ENCODE results near the gene EPHB1.

Gene EPHB1

GRCh38 chr3:134809427-134810051 lies 14.5 kb downstream of the EPHB1 start:
- TF ChIP-seq GATA2 (IDR thresholded peaks at IDR 0.05; ENCODE audit: low read depth, low read length) (no peak), GATA3 (IDR thresholded peaks at IDR 0.05; ENCODE audit: low read depth, low read length) (no peak)

- TF ChIP-seq GATA3 (IDR thresholded peaks at IDR 0.05; ENCODE audit: low read depth, low read length): no peak
Observed at GRCh38 chr3:134810052-134810435, 15.0 kb downstream of the EPHB1 start.

GRCh38 chr3:134810850-134811249 lies 15.8 kb downstream of the EPHB1 start:
- TF ChIP-seq GATA3 (IDR thresholded peaks at IDR 0.05; ENCODE audit: low read depth, low read length) (no peak), GATA2 (IDR thresholded peaks at IDR 0.05; ENCODE audit: low read depth, low read length) (no peak)

GRCh38 chr3:134813618-134814017 lies 18.6 kb downstream of the EPHB1 start:
- TF ChIP-seq GATA2 (IDR thresholded peaks at IDR 0.05; ENCODE audit: low read depth, low read length) (no peak), GATA3 (IDR thresholded peaks at IDR 0.05; ENCODE audit: low read depth, low read length) (no peak)

GRCh38 chr3:134815519-134815918 lies 20.5 kb downstream of the EPHB1 start:
- TF ChIP-seq GATA3 (IDR thresholded peaks at IDR 0.05; ENCODE audit: low read depth, low read length) (no peak), GATA2 (IDR thresholded peaks at IDR 0.05; ENCODE audit: low read depth, low read length) (no peak)

GRCh38 chr3:134816623-134817022 lies 21.6 kb downstream of the EPHB1 start:
- TF ChIP-seq GATA2 (IDR thresholded peaks at IDR 0.05; ENCODE audit: low read depth, low read length): no peak
- no peak for TF ChIP-seq GATA3 (IDR thresholded peaks at IDR 0.05; ENCODE audit: low read depth, low read length)

- TF ChIP-seq GATA3 (IDR thresholded peaks at IDR 0.05; ENCODE audit: low read depth, low read length): no peak
Observed at GRCh38 chr3:134817297-134817696, 22.2 kb downstream of the EPHB1 start.

- TF ChIP-seq GATA2 (IDR thresholded peaks at IDR 0.05; ENCODE audit: low read depth, low read length) (no peak), GATA3 (IDR thresholded peaks at IDR 0.05; ENCODE audit: low read depth, low read length) (no peak)
Observed at GRCh38 chr3:134820994-134821393, 25.9 kb downstream of the EPHB1 start.

GRCh38 chr3:134822090-134822489 lies 27.0 kb downstream of the EPHB1 start:
- TF ChIP-seq GATA2 (IDR thresholded peaks at IDR 0.05; ENCODE audit: low read depth, low read length): no peak
- TF ChIP-seq GATA3 (IDR thresholded peaks at IDR 0.05; ENCODE audit: low read depth, low read length): no peak

GRCh38 chr3:134823679-134824078 lies 28.6 kb downstream of the EPHB1 start:
- TF ChIP-seq GATA2 (IDR thresholded peaks at IDR 0.05; ENCODE audit: low read depth, low read length) (no peak), GATA3 (IDR thresholded peaks at IDR 0.05; ENCODE audit: low read depth, low read length) (no peak)

GRCh38 chr3:134824791-134825190 lies 29.7 kb downstream of the EPHB1 start:
- no peak for TF ChIP-seq GATA2 (IDR thresholded peaks at IDR 0.05; ENCODE audit: low read depth, low read length)
- no peak for TF ChIP-seq GATA3 (IDR thresholded peaks at IDR 0.05; ENCODE audit: low read depth, low read length)

- TF ChIP-seq GATA2 (IDR thresholded peaks at IDR 0.05; ENCODE audit: low read depth, low read length) (no peak), GATA3 (IDR thresholded peaks at IDR 0.05; ENCODE audit: low read depth, low read length) (no peak)
Observed at GRCh38 chr3:134827213-134827612, 32.2 kb downstream of the EPHB1 start.

- TF ChIP-seq GATA3 (IDR thresholded peaks at IDR 0.05; ENCODE audit: low read depth, low read length): no peak
Observed at GRCh38 chr3:134829721-134830120, 34.7 kb downstream of the EPHB1 start.

- TF ChIP-seq GATA2 (IDR thresholded peaks at IDR 0.05; ENCODE audit: low read depth, low read length) (no peak), GATA3 (IDR thresholded peaks at IDR 0.05; ENCODE audit: low read depth, low read length) (no peak)
Observed at GRCh38 chr3:134832585-134832984, 37.5 kb downstream of the EPHB1 start.

- TF ChIP-seq GATA3 (IDR thresholded peaks at IDR 0.05; ENCODE audit: low read depth, low read length) (no peak), GATA2 (IDR thresholded peaks at IDR 0.05; ENCODE audit: low read depth, low read length) (no peak)
Observed at GRCh38 chr3:134833453-134834163, 38.5 kb downstream of the EPHB1 start.

Measured in SH-SY5Y (cell line).